NCI-H1092 treated with DMSO at 0.1 percent for 48 hours (cell line): ENCODE data around the gene CCDC71L.
A peak's percentile ranks its signal among the peaks of the same experiment; 100 is the strongest.
"Not testable (repeated sequence)": the region's sequence is repeated elsewhere in the genome, so short reads cannot be mapped to it uniquely, and the experiment has no call there.

Source experiments
- DNase-seq: peaks from one replicate; lab custom pipeline; 2025; lab: John Stamatoyannopoulos, UW

The CCDC71L gene

DNA sequence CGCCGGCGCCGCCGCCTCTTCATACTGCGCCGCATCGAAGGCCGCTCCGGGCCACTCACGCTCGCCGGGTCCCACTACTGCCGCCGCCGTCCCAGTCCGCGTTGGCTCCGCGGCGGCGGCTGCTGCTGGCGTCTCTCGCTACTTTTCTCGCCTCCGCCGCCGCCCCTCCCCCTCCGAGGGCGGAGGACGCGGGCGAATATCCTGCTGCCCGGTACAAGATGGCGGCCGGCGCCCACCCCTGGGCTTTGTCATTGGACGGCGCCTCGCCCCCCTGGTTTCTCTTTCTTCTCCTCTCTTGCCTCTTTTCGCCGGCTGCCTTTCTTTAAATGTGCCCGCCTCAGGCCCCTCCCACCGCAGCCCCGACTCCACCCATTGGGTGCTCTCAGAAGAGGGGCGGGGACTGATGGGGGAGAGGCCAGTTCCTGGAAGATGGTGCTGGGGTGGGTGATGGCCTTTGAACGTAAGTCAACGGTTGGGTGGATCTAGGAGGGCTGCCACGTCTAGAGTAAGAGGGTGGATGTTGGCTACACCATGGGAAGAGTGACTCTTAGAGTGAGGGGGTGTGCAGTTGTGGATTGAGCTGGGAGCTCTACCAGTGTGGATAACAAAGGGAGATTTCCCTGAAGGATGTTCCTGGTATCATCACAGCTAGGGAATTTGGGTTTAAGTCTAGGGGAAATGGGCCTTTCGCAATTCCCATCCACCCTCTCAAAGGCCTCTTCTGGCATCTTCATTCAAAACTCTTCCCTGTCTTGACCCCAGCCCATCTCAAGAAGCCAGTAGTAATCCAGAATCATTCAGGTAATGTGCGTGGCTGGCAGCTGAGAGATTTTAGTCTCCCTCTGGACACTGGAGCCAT, at the start of gene CCDC71L:
TSS of gene CCDC71L (minus strand) at position 297 of the 859 bp plus-strand sequence. CDS start at position 35, 262 bp downstream.
- DNase-seq: peak; percentile 95

DNA sequence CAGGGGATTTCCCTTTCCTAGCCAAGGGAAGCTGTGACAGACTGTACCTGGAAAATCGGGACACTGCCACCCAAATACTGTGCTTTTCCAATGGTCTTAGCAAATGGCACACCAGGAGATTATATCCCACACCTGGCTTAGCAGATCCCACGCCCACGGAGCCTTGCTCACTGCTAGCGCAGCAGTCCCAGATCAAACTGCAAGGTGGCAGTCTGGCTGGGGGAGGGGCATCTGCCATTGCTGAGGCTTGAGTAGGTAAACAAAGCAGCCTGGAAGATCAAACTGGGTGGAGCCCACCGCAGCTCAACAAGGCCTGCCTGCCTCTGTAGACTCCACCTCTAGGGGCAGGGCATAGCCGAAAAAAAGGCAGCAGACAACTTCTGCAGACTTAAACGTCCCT, 48.6 kb upstream of the CCDC71L start:
- DNase-seq: not testable (repeated sequence)

DNA sequence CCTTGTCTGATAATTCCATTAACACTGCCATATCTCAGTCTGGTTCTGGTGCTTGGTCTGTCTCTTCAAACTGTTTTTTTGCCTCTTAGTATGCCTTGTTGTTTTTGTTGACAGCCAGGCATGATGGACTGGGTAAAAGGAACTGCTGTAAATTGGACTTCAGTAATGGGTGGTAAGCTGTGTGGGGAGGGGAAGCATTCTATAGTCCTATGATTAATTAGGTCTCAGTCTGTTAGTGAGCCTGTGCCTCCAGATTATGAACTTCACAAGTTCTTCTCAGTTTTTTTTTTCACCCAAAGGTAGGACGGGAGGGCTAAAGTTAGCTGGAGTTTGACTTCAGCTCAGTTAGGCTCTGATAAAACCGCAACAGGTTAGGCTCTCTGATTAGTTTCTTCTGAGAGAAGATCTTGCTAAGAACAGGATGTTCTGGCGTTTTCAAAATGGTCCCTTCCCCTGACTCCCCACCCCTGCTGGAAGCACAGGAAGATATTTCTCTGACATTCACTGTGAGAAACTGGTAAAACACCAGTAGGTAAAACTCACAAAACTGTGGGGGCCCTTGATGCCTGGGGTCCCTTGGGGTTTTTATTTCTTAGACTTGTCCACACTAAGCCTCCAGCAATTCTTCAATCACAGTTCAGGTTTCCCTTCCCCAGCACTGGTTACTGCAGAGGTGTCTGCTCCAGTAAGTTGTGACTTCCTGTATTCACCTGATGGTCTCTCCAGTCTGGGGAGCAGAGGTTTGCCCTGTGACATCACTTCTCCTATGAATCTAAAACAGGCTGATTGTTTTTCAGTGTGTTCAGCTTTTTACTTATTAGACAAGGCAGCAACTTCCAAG, 43.3 kb upstream of the CCDC71L start:
- DNase-seq: no peak

DNA sequence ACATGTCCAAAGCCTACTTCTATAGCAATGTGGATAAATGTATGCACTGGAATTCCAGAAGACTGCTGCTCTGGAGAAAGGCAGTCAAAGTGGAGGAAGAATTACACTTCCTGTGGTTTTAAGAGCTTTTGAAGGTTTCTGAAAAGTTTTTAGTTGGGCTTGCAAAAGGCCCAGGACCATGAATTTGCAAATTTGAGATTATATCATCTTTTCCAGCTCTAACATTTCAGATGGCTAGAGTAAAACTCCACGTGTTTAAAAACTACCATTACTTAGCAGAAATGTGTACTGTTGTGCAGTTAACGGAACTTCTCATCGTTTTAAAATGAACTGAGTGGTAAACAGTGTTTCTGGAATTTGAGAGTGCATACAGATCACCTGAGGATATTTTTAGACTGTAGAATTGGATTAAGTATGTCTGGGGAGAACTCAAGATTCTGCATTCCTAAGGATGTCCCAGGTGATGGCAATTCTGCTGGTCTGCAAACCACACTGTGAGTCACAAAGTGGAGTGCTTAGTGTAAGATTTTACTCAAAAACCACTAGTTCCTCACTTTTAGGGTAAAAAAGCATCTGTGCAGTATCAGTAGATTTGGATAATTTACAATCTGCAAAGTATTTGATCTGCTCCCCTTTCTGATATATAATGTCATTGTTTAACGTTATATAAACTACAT, 32.9 kb upstream of the CCDC71L start:
- no peak for DNase-seq

DNA sequence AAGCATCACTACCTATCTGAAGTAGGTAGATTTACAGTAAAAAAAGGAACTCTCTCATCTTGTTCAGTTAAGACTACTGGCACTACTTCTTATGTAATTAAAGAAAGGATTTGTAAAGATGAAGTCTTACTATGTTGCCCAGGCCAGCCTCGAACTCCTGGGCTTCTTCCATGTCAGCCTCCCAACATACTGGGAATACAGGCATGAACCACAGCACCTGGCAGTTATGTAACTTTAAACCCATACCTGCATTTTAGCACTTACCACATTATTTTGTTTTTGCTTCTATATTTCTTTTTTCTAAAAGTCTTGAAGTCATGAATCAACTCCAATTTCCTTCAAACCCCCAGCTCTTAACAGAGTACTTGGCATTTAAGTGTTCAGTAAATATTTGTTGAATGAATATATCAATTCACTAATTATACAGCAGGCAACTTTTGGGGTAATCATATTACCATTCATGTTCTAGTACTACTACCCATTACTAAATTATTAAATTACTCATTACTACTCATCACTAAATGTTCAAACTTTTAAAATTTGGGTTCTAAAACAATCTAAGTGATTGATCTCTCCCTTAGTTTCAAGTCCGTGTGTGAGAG, 31.6 kb upstream of the CCDC71L start:
- DNase-seq: no peak

DNA sequence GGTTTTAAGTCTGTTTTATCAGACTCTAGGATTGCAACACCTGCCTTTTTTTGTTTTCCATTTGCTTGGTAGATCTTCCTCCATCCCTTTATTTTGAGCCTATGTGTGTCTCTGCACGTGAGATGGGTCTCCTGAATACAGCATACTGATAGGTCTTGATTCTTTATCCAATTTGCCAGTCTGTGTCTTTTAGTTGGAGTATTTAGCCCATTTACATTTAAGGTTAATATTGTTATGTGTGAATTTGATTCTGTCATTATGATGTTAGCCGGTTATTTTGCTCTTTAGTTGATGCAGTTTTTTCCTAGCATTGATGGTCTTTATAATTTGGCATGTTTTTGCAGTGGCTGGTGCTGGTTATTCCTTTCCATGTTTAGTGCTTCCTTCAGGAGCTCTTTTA, 27.2 kb upstream of the CCDC71L start:
- DNase-seq: not testable (repeated sequence)

DNA sequence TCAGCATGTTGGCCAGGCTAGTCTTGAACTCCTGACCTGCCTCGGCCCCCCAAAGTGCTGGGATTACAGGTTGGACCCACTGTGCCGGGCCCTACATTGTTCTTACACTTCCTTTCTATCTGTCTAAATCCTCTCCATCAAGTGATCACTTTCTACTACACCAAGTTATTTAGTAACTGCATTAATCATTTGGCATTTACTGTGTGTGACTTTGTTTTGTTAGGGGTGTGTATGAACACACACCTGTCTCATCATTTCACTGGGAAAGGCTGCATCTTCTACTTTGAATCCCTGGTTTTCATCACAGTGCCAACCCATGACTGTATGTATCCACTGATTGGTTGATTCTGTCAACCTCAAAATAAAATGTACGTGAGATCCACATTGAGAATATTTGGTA, 23.0 kb upstream of the CCDC71L start:
- DNase-seq: no peak

DNA sequence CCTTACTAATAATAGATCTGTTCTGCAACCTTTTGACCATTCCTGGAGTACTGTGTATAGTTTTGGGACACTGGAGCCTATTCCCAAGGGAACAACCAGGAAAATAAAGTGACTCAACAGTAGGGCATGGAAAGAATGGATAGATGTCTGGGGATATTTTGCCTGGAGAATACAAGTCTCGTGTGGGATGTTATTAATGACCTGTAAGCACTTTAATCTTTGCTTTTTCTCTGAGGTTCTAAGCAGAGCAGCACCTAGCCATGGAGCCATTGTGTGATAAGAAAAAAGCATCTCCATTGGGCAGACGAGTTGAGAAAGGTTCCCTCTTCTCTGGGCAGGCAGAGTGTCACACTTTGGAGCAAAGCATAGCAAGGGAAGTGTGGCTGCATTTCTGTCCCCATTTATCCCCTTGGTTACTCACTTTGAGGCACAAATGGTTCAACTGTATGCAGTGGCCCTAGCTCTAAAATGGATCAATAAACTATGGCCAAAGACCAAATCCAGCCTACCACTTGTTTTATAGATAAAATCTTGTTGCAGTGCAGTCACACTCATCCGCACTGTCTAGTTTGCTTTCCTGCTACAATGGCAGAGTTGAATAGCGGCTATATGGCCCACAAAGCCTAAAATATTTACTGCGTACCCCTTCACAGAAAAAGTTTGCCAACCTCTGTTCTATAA, 21.0 kb upstream of the CCDC71L start:
- DNase-seq: no peak

DNA sequence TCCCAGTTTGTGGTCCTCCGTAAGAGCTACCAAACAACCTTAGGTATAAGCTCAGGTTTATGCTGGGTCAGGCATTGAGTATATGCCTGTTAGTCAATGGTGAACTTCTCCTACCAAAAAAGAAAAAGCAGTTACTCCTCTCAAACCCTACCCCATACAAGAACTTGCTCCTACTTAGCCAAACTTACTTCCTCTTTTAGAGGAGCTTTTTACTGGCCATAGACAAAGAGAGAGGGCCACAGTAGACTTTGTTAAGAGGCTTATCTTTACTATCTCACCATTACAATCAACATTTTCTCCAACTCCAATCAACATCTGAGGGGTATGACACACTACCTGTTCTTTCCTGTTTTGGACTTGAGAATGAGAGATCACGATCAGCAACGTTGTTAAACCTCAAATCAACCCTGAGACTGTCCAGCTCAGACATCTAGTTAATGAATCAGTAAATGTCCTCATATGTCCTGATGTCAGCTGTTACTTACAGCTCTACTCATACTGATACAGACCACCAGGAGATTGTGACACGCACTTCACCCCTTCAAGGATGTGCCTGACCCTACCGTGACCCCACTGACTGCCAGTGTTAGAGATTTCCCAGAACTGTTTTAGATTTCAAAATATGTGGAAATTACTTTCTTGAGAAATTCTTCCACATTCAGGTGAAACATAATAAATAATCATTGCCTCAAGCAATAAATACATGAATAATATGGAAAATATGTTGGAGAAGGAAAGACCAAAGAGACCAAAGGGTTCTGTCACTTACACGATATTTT, 18.4 kb upstream of the CCDC71L start:
- no peak for DNase-seq

DNA sequence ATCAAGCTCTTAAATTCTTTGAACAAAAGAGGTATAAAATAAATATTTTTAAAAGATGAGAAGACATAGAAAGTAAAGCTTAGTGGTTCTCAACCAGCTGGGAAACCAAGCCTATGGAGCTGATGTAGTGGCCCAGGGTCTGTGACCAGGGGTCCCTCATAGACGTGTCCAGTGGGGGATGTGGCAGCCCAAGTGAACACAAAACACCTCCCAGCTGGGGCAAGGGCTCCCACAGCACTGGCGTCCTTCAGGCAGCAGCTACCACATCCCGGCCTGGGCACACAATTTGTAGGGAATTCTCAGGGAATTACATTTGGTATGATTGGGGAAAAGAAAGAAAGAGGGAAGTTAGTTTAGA, 17.8 kb upstream of the CCDC71L start:
- DNase-seq: no peak

DNA sequence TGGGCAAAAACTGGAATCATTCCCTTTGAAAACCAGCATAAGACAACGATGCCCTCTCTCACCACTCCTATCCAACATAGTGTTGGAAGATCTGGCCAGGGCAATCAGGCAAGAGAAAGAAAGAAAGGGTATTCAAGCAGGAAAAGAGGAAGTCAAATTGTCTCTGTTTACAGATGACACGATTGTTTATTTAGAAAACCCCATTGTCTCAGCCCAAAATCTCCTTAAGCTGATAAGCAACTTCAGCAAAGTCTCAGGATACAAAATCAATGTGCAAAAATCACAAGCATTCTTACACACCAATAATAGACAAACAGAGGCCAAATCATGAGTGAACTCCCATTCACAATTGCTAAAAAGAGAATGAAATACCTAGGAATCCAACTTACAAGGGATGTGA, 15.5 kb upstream of the CCDC71L start:
- not testable (repeated sequence) for DNase-seq

DNA sequence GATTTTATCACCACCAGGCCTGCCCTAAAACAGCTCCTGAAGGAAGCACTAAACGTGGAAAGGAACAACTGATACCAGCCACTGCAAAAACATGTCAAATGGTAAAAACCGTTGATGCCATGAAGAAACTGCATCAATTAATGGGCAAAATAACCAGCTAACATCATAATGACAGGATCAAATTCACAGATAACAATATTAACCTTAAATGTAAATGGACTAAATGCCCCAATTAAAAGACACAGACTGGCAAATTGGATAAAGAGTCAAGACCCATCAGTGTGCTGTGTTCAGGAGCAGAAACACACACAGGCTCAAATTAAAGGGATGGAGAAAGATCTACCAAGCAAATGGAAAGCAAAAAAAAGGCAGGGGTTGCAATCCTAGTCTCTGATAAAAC, 12.7 kb upstream of the CCDC71L start:
- not testable (repeated sequence) for DNase-seq

DNA sequence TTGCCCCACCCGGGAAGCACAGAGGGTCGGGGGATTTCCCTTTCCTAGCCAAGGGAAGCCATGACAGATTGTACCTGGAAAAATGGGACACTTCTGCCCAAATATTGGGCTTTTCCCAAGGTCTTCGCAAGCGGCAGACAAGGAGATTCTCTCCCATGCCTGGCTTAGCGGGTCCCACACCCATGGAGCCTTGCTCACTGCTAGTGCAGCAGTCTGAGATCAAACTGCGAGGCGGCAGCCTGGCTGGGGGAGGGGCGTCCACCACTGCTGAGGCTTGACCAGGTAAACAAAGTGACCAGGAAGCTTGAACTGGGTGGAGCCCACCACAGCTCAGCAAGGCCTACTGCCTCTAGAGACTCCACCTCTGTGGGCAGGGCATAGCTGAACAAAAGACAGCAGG, 11.0 kb upstream of the CCDC71L start:
- DNase-seq: not testable (repeated sequence)

DNA sequence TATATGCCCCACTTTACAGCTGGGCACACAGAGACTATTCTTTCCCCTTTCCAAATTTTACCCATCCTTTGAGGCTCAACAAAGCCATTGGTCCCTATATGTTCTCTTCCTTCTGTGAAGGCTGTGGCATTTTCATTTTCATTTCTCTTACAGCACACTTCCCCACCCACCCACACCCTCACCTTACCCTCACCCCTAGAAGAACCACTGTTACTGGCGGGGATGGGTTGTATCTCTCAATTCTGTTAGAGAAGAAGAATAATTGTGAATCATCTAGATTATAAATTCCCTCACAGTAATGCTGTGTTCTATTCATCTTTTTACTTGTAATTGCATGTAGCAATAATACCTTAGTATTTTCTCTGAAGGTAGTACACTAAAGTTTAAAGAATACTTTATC, 10.2 kb upstream of the CCDC71L start:
- DNase-seq: no peak

DNA sequence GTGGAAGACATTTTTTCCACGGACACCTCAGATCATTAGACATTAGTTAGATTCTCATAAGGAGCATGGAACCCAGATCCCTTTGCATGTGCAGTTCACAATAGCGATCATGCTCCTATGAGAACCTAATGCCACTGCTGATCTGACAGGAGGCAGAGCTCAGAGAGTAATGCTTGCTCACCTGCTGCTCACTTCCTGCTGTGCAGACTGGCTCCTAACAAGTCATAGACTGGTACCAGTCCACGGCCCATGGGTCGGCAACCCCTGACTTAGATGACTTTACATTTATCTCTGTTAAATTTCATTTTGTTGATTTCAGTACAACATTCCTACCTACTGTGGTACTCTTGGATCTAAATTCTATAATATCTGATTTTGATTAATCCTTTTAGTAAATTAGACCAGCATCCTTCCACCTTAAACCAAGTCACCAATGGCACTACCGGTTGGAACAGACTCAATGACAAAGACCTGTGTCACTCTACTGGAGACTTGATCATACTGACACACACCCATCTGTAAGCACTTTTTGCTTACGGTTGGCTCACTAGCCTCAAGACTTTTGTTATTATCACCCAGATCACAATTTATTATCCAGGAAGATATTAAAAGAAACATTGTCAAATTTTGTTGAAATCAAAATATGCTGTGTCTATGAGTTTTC, 8.0 kb upstream of the CCDC71L start:
- DNase-seq: no peak

DNA sequence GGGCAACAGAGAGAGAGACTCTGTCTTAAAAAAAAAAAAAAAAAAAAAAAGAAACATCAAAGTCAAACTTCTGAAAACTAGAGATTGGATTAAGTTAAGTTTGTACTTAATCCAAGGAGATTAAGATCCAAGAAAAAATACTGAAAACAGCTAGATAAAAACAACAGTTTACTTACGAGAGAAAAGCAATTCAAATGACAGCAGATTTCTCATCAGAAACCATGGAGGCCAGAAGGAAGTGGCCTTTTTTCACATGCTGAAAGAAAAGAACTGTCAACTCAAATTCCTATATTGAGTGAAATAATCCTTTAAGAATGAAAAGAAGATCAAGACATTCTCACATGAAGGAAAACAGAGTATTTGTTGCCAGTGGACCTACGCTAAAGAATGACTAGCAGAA, 5.4 kb upstream of the CCDC71L start:
- no peak for DNase-seq

DNA sequence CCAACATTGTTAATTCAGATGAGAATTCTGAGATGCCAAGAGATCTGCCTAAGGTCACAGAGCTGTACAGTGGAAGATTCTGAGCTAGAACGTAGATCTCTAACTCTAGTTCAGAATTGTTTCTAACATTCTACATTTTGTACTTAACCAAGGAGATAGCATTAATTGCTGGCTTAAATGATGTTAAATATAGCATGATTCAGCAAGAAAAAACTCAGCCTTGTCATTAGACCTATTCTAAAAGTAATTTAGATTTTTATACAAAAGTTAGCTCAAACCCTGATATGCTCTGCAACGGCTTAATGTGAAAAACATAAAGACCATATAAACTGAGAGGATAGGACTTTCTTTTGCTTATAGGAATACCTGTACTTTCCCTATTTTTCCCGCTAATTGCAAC, 3.4 kb upstream of the CCDC71L start:
- DNase-seq: no peak

DNA sequence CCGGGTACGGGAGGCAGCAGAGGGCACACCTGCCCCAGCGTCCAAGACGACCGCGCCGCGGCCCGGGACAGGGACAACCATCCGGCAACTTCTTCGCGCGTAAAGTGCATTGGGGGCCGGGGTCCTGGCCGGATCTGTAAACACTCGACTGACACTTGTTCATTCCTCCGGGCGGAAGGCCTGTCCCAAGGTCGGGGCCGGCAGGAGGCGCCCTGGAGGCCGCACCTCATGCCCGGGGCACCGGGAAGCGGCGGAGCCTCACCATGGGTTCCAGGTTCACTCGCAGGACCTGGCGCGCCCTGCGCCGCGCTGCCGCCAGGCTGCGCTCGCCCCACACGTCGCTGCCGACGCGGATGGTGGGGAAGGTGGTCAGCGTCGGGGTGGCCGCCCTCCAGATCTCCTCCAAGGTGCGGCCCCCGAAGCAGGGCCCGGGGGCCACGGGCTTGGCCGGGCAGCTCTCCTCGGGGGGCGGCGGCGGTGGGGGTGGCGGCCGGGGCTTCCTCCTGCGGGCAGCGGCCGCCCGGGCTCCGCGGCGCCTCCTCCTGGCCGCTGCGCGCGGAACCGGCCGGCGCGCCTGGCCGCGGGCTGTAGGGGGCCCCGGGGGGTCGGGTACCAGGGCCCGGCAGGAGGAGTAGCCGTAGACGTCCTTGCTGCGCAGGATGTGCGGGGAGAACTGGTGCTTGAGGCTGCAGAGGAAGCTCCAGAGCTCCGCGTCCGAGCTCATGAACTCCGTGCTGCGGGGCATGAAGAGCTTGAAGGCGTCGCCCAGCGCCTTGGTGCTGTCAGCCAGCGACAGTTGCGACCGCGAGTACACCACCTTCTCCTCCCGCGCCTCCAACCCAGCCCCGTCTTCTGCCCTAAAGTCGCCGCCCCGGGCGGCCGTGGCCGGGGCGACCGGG, 746 bp downstream of the CCDC71L start:
- DNase-seq: peak; percentile 63
